Globus pallidus (tissue), 1 donor: Measurements from ENCODE around the gene KRT222.

Source experiments
- DNase-seq: peaks from one replicate; pipeline ENCODE4 v3.0.0-alpha.2; 2015; ENCODE audit warnings: low spot score

KRT222 gene

GRCh38 chr17:40658396-40658795 lies 6.6 kb downstream of the KRT222 start:
- no peak for DNase-seq

GRCh38 chr17:40651939-40652338 lies 13.0 kb downstream of the KRT222 start:
- no peak for DNase-seq

- DNase-seq, result no peak
These were observed 16.5 kb downstream of the KRT222 start for GRCh38 chr17:40648384-40648968.

- DNase-seq, result peak; percentile 64
These were observed 17.2 kb downstream of the KRT222 start, which contains the start of gene SMARCE1 for GRCh38 chr17:40647624-40648383. TSS of gene SMARCE1 (minus strand) at chr17:40647818. CDS start at chr17:40645802, 2,016 bp downstream.

GRCh38 chr17:40646791-40647623 lies 18.0 kb downstream of the KRT222 start:
- DNase-seq, result no peak

GRCh38 chr17:40645943-40646342 lies 19.0 kb downstream of the KRT222 start:
- DNase-seq, result no peak

- no peak for DNase-seq
These were observed 19.7 kb downstream of the KRT222 start for GRCh38 chr17:40645291-40645690.

GRCh38 chr17:40637931-40638330 lies 27.0 kb downstream of the KRT222 start:
- DNase-seq, result no peak

- DNase-seq, result no peak
These were observed 31.1 kb downstream of the KRT222 start for GRCh38 chr17:40633871-40634270.

GRCh38 chr17:40632216-40632615 lies 32.8 kb downstream of the KRT222 start:
- no peak for DNase-seq

- DNase-seq, result no peak
These were observed 35.1 kb downstream of the KRT222 start for GRCh38 chr17:40629842-40630241.

- DNase-seq, result no peak
These were observed 39.7 kb downstream of the KRT222 start for GRCh38 chr17:40625311-40625710.

- no peak for DNase-seq
These were observed 41.4 kb downstream of the KRT222 start for GRCh38 chr17:40623419-40624210.

GRCh38 chr17:40622509-40622928 lies 42.5 kb downstream of the KRT222 start:
- DNase-seq, result no peak

- no peak for DNase-seq
These were observed 43.4 kb downstream of the KRT222 start for GRCh38 chr17:40621578-40621977.

GRCh38 chr17:40621019-40621418 lies 44.0 kb downstream of the KRT222 start:
- DNase-seq, result no peak

GRCh38 chr17:40618754-40619625 lies 46.0 kb downstream of the KRT222 start:
- DNase-seq, result no peak

- DNase-seq, result no peak
These were observed 47.2 kb downstream of the KRT222 start for GRCh38 chr17:40617678-40618240.

- no peak for DNase-seq
These were observed 48.4 kb downstream of the KRT222 start for GRCh38 chr17:40616592-40616991.

- no peak for DNase-seq
These were observed 49.0 kb downstream of the KRT222 start for GRCh38 chr17:40615841-40616476.
